Activated CD8-positive, alpha-beta memory T cell treated with anti-CD3 and anti-CD28 coated beads, Interleukin-2, amount 10 ng/mL, durations not matched to agents 7 days and 5 days (primary cell): ENCODE data around the gene USP40. TPM values are rescaled to one million over a fixed set of nuclear protein-coding genes. Genes with fewer than 3 reads are reported as not detected.

ENCODE experiments used
- ATAC-seq: fragments of 150-1000 bp; cut with Tn5 transposase; one replicate; pipeline ENCODE4 v1.10.0; 2021; ENCODE audit warnings: moderate library complexity
- CTCF ChIA-PET: fragments of 350-600 bp; sonication (Branson Sonifier 250); formaldehyde crosslinking; loops from one replicate; lab custom pipeline; 2021; ENCODE audit warnings: antibody characterized with exemption; lab: Charles Lee
- DNase-seq: peaks from one replicate; pipeline ENCODE4 v3.0.0-alpha.2; 2020
- H3K27ac Mint-ChIP-seq: one replicate; pipeline ENCODE4 v1.8.0; 2021; ENCODE audit warnings: mild to moderate bottlenecking, mixed read lengths
- H3K27me3 Mint-ChIP-seq: one replicate; pipeline ENCODE4 v1.8.0; 2021; ENCODE audit warnings: mixed read lengths
- H3K36me3 Mint-ChIP-seq: one replicate; pipeline ENCODE4 v1.8.0; 2021; ENCODE audit warnings: mild to moderate bottlenecking, mixed read lengths
- H3K4me1 Mint-ChIP-seq: one replicate; pipeline ENCODE4 v1.8.0; 2021; ENCODE audit warnings: mixed read lengths
- H3K4me3 Mint-ChIP-seq: one replicate; pipeline ENCODE4 v1.8.0; 2021; ENCODE audit warnings: mild to moderate bottlenecking, moderate library complexity, mixed read lengths
- H3K9me3 Mint-ChIP-seq: one replicate; pipeline ENCODE4 v1.8.0; 2022; ENCODE audit warnings: low read depth, mixed read lengths
- total RNA-seq, 2 experiments: library from RNA; stranded (reverse); gene quantifications; one replicate each; pipeline ENCODE4 v1.2.3, GENCODE V29; 2021

USP40 gene
- total RNA-seq, 2 experiments from 2014 or later: 8.7 to 11.2 TPM

DNA sequence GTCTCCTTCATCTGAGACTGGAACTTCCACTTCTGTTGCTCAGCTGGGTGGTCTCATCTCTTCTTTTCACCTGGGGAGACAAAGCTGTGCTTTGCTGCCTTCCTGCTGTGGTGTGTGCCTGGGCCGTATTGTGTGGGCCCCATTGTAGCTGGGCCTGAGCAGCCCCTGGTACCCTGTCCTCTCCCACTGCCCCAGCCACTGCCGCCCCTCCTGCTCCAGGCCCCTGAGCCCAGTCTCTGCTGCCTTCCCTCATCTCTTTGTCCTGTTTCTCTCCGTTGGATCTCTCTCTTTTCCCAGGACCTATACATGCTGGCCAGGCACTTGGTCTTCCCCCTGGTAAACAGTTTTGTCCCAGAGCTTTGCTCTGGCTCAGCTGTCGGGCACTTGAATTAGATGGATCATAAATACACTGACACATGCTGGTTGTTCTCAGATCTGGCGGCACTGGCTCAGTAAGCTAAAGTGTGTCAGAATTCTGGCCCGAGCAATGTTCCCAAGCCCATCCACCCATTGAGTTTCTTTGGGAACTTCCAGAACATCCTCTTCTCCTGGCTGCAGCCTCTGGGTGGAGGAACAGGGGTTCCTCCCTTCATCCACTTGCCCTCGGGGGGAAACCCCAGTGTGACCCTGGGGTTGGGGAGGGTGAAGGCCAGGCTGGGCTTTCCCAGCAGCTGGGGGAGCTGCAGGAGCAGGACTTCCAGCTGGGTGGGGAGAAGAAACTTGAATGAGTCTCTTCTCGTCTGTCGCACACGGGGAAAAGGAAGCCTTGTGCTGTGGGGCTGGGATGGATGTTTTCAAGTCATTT, 113.3 kb downstream of the USP40 start:
- Mint-ChIP-seq H3K4me3 (no peak overlapping the region), H3K36me3 (peaks cover 32% of the 10 kb centered on the region), H3K9me3 (no peaks in the 10 kb centered on the region), H3K4me1 (peaks cover 16% of the 10 kb centered on the region), H3K27me3 (no peaks in the 10 kb centered on the region), H3K27ac (no peak overlapping the region)
- ATAC-seq (no peak), DNase-seq (no peak)
- CTCF ChIA-PET: interaction anchor here (1.1 kb wide), 1 partner anchor 99 kb away, joined by 3 read pairs; the partner anchor contains the start of gene DGKD

DNA sequence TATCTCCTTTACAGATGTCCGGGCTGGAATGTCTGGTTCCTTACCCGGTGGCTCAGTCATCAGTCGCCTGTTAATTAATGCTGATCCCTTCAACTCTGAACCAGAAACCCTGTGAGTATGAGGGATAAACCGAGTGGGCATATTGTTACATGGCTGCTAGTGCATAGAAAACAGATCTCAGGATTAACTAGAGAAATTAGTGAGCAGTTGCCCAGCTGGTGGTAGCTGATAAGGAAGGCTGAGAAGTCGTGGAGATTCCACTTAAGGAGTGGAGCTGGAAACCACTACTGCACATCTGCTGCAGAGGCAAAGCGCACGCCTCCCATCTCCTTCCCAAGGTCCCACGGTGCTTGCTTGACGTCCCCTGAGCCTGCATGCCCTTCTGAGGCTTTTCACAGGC, 114.6 kb downstream of the USP40 start:
- H3K36me3 Mint-ChIP-seq: peaks cover 26% of the 10 kb centered on the region
- no peaks in the 10 kb centered on the region for H3K27me3 Mint-ChIP-seq

DNA sequence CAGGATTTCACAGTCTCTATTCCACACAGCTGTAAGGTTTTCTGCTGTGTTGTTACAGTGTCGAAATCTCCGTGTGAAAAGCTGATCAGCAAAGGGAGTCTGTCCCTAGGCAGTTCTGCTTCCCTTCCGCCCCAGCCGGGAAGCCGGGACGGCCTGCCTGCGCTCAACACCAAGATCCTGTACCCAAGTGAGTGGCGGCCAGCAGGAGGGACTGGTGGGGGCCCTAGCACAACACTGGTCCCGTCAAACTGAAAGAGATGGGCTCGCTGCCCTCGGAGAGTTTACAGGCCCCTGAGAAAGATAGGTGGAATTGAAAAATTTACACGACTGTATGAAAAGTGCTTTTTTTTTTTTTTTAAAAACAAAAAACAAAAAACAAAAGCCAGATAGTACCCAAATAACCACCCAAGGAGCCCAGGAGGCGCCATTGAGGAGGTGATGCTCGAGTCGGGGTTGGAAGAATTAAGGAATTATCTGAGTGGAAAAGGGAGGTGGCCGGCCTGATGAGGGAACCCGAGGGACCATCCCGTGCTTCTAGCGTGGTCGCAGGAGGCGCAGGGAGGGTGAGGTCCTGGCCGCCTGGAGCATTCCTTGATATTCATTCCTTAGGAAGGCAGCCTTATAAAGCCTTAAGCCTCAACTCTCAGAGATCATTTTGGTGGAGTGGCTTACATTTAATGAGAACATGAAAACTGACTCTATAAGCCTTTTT, 115.6 kb downstream of the USP40 start:
- DNase-seq (no peak), ATAC-seq (no peak)
- CTCF ChIA-PET: no interaction called here
- Mint-ChIP-seq H3K27me3 (no peaks in the 10 kb centered on the region), H3K27ac (no peak overlapping the region), H3K9me3 (no peaks in the 10 kb centered on the region), H3K4me3 (no peak overlapping the region), H3K4me1 (peaks cover 8% of the 10 kb centered on the region), H3K36me3 (peaks cover 26% of the 10 kb centered on the region)

More for the DNA sequence above, 114.6 kb downstream of the USP40 start:
- CTCF ChIA-PET: interaction anchor here (1.3 kb wide), 1 partner anchor 9 kb away, joined by 4 read pairs; no protein-coding TSS in a partner anchor
- ATAC-seq (no peak), DNase-seq (no peak)
- H3K27ac Mint-ChIP-seq: no peak overlapping the region
- no peak overlapping the region for H3K4me3 Mint-ChIP-seq
- peaks cover 12% of the 10 kb centered on the region for H3K4me1 Mint-ChIP-seq
- H3K9me3 Mint-ChIP-seq: no peaks in the 10 kb centered on the region

DNA sequence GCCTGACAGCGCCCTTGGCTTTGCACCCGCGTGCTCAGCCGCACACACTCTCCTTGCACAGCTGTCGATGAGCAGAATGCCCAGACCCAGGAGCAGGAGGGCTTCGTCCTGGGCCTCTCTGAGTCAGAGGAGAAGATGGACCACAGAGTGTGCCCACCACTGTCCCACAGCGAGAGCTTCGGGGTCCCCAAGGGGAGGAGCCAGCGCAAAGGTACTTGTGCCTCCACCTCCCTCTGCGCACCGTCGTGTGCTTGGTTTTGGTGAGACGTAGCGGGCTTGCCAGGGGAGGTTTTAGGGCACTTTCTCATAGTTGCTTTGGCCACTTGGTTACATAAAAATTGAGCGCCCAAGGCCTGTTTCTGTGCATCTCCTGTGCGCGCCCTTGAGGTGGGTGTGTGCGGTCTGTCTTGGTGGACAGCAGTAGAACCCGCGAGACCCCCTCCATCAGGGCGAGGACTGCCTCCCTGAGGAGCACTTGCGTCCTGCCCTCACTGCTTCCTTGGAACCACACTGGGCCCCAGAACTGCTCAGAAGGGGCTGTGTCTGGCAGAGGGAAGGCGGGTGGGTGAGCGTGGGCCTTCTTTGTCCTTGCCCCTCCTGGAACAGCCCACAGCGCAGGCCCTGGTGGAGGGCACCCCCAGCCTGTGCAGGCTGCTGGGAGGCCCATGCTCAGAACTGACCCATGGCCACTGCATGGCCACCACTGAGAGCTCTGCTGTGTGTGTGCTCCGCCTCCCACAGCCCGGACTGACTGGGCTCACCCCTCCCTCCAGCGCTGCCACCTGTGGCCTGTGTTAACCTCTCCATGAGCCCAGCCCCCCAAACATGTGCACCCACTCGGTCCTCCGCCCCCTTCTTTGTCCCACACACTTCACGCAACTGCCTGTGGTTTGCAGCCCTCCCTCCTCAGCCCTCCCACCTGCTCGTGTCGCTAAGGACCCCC, 116.4 kb downstream of the USP40 start:
- Mint-ChIP-seq H3K27me3 (no peaks in the 10 kb centered on the region), H3K9me3 (no peaks in the 10 kb centered on the region), H3K4me1 (peaks cover 2% of the 10 kb centered on the region), H3K27ac (no peak overlapping the region), H3K36me3 (peaks cover 26% of the 10 kb centered on the region), H3K4me3 (no peak overlapping the region)
- DNase-seq: no peak
- CTCF ChIA-PET: no interaction called here
- ATAC-seq: no peak

DNA sequence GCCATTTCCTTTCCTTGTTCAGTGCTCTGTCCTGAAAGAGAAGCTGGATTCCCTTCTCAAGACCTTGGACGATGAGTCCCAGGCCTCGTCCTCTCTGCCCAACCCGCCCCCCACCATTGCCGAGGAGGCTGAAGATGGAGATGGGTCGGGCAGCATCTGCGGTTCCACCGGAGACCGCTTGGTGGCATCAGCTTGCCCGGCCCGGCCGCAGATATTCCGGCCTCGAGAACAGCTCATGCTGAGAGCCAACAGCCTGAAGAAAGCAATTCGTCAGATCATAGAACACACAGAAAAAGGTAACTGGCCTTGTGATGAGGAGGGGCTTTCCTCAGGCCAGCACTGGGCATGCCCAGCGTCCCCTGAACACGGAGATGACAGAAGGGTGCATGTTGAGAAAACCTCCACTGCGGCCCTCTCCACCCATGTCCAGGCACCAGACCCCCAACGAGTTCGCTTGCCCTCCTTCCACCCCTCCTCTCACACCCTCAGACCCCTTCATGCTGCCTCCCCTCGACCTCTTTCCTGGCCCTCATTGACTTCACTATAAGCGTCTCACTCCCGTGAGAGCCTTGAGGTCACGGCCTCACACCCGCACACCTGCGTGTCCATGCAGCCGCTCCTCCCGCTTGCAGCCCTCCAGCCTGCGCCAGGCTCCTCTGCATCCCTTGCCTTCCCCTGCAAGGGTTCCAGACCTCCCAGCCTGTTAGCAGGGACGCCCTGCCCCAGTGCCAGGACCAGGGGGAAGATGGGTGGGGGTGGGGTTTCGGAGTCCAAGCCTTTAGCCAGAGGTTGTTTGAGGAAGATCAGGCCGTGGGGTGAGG, 117.3 kb downstream of the USP40 start:
- Mint-ChIP-seq H3K4me1 (peaks cover 2% of the 10 kb centered on the region), H3K4me3 (no peak overlapping the region), H3K27ac (no peak overlapping the region), H3K36me3 (peaks cover 22% of the 10 kb centered on the region), H3K9me3 (no peaks in the 10 kb centered on the region), H3K27me3 (no peaks in the 10 kb centered on the region)
- CTCF ChIA-PET: interaction anchor here (0.9 to 7.7 kb wide), 3 partner anchors 8 to 46 kb away, joined by 3 to 193 read pairs (median 6); no protein-coding TSS in a partner anchor
- no peak for DNase-seq
- no peak for ATAC-seq

DNA sequence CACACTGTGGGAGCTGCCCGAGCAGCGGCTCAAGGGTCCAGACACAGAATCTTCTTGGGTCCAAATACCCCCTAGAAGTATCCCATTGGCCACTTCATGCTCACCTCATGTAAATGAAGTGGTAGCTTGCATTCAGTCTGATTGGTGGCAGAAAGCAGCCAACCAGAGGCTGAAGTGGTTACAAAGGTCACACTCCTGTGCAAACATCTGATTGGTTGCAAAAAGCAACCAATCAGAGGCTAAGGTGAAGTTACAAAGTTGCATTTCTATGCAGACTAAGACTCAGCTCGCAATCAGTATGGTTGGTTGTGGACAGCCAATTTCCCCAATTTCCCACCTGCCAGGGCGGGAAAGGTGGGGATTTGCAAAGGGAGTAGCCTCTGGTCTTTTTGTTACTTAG, 118.0 kb downstream of the USP40 start:
- H3K36me3 Mint-ChIP-seq: peaks cover 22% of the 10 kb centered on the region
- peaks cover 2% of the 10 kb centered on the region for H3K4me1 Mint-ChIP-seq
- no peak for DNase-seq
- no peak for ATAC-seq
- no peak overlapping the region for H3K4me3 Mint-ChIP-seq
- no peak overlapping the region for H3K27ac Mint-ChIP-seq
- H3K27me3 Mint-ChIP-seq: no peaks in the 10 kb centered on the region
- no peaks in the 10 kb centered on the region for H3K9me3 Mint-ChIP-seq
- CTCF ChIA-PET: interaction anchor here (0.9 to 7.7 kb wide), 3 partner anchors 8 to 45 kb away, joined by 3 to 193 read pairs (median 6); no protein-coding TSS in a partner anchor

DNA sequence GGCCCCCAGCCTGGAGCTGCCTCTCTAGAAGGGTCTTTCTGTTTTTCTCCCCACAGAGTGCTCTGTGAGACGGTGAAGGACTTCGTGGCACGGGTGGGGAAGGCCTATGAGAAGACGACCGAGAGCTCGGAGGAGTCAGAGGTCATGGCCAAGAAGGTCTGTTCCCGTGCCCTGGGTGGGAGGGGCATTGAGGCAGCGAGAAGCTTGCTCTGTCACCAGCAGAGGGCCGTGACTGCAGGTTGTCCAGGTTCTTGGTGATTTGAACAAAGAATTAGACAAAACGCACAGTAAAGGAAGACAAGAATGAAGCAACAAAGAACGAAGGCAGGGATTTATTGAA, 118.4 kb downstream of the USP40 start:
- no peak for DNase-seq
- Mint-ChIP-seq H3K27ac (no peak overlapping the region), H3K27me3 (no peaks in the 10 kb centered on the region)

DNA sequence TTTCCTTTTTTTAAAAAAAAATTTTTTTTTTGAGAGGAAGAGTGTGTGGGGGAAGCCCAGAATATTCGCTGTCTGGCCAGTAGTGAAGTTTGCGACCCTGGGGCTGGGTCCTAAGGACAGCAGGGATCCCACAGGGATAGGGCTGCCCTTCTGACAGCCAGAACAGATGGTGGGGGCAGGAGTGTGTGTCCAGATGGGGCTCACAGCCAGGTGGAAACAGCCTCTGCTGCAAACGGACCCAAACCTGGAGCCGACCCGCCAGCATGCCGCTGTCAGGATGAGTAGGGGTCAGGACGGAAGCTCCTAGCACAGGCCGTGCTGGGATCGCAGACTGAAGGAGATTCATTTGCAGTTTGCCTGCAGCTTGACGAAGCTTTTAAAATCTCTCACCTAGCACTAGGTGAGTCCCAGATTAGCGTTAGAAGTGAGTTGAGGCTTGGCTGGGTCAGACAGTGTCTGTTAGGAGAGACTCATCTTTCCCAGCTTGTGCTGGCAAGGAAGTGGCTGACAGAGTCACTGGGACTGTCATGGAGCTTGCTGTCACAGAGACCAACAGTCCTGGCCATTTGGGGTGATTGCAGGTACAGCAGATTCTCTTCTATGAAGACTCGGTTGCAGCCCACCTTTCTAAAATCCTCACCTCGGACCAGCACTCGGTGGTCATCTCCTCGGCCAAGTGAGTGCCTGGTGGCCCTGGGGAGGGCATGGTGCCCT, 118.9 kb downstream of the USP40 start:
- CTCF ChIA-PET: interaction anchor here (0.7 to 7.7 kb wide), 4 partner anchors 11 to 177 kb away, joined by 3 to 193 read pairs (median 4); no protein-coding TSS in a partner anchor
- DNase-seq: no peak
- Mint-ChIP-seq H3K27ac (no peak overlapping the region), H3K27me3 (no peaks in the 10 kb centered on the region), H3K4me3 (no peak overlapping the region), H3K4me1 (peaks cover 8% of the 10 kb centered on the region), H3K9me3 (no peaks in the 10 kb centered on the region), H3K36me3 (peaks cover 24% of the 10 kb centered on the region)
- ATAC-seq: no peak

More for the DNA sequence above, 118.4 kb downstream of the USP40 start:
- ATAC-seq: no peak
- Mint-ChIP-seq H3K36me3 (peaks cover 24% of the 10 kb centered on the region), H3K4me3 (no peak overlapping the region), H3K9me3 (no peaks in the 10 kb centered on the region), H3K4me1 (peaks cover 5% of the 10 kb centered on the region)
- CTCF ChIA-PET: interaction anchor here (0.9 to 7.7 kb wide), 4 partner anchors 9 to 98 kb away, joined by 3 to 193 read pairs (median 4); no protein-coding TSS in a partner anchor

DNA sequence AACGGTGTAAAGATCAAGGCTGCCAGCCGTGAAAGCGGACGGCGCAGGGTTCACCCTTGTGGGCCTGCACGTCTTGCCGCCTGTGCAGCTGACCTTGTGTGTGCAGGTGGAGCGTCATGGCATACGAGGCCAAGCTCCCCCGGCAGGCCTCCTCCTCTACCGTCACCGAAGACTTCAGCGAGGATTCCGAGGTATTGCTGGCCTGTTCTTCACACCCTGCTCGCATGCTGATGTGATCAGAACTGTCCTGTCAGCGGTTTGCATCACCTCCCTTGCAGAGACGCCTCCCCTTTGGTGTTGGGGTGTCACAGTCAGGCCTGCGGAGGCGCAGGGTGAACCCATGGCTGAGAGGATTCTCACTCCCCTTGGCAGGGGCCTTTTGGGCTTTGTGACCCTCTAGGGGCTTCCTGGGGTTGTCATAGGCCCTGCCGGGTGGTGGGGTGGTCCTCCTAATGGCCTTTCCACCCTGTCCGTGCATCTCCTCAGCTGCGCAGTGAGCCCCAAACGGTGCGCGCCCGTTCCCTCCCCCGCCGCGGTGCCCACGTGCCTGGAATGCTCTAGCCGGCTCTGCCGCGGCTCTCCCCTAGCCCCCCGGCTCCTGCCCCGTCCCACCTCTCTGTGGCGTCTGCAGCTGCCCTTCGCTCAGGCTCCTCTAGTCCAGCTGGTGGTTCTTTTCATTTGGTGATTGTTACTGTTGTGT, 119.8 kb downstream of the USP40 start:
- peaks cover 23% of the 10 kb centered on the region for H3K36me3 Mint-ChIP-seq
- H3K4me1 Mint-ChIP-seq: peaks cover 8% of the 10 kb centered on the region
- no peak for ATAC-seq
- no peak overlapping the region for H3K4me3 Mint-ChIP-seq
- CTCF ChIA-PET: interaction anchor here (0.7 to 7.7 kb wide), 3 partner anchors 43 to 638 kb away, joined by 3 to 193 read pairs (median 3); no protein-coding TSS in a partner anchor
- no peak for DNase-seq
- no peaks in the 10 kb centered on the region for H3K9me3 Mint-ChIP-seq
- no peak overlapping the region for H3K27ac Mint-ChIP-seq
- H3K27me3 Mint-ChIP-seq: no peaks in the 10 kb centered on the region

DNA sequence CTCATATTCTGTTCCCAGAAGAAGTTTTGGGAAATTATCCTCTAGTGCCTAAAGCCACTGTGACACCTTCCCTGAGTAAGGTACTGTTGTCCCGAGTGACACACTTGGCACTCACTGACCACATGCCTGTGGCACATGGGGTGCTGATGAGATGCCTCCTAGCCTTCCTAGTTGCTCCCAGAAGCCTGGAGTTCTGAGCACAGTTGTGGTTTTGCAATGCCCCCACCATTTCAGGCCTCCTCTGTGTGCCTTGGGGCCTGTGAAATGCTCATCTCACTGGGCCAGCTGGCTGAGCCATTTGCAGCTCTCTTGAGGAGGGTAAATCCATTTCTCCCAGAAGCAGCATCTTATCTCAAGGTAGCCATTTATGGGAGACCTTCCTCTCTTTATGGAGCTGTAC, 120.5 kb downstream of the USP40 start:
- Mint-ChIP-seq H3K4me1 (peaks cover 8% of the 10 kb centered on the region), H3K36me3 (peaks cover 23% of the 10 kb centered on the region), H3K9me3 (no peaks in the 10 kb centered on the region), H3K27me3 (no peaks in the 10 kb centered on the region), H3K4me3 (no peak overlapping the region), H3K27ac (no peak overlapping the region)
- no peak for ATAC-seq
- CTCF ChIA-PET: interaction anchor here (1.1 to 7.7 kb wide), 4 partner anchors 16 to 638 kb away, joined by 3 to 193 read pairs (median 32); partner anchors contain the start of gene DGKD
- DNase-seq: no peak

DNA sequence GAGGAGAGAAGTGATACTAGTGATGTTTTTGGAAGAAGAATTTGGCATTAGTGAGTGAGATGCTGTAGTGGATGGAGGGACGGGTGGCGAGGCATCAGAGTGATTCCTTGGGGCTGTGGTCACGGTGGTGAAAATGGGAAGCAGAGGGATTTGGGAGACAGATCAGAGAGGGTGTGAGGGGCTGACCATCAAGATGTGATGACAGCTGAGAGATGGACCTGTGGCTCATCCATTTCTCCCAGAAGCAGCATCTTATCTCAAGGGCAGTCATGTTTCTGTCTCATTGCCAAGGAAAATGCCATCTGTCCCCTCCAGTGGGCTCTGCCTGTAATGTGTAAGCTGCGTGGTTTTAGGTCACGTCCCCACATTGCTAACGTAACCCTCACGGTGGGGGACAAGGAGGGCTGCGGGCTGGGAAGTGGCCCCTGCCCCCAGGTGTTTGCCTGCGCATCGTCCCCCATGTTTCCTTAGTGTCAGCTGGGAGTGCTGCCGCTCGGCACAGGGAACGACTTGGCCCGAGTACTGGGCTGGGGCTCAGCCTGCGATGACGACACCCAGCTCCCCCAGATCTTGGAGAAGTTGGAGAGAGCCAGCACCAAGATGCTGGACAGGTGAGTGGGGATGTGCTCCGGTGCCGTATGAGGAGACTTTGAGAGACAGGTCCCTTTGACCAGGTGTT, 121.3 kb downstream of the USP40 start:
- Mint-ChIP-seq H3K27ac (no peak overlapping the region), H3K36me3 (peaks cover 23% of the 10 kb centered on the region), H3K4me3 (no peak overlapping the region), H3K4me1 (peaks cover 13% of the 10 kb centered on the region), H3K9me3 (no peaks in the 10 kb centered on the region), H3K27me3 (no peaks in the 10 kb centered on the region)
- CTCF ChIA-PET: interaction anchor here (3.6 to 7.7 kb wide), 3 partner anchors 15 to 91 kb away, joined by 16 to 193 read pairs (median 49); partner anchors contain the start of gene DGKD
- ATAC-seq: no peak
- DNase-seq: no peak
